Suprapubic skin (tissue), 4 donors: Measurements from ENCODE around the gene SYNDIG1.

Source experiments
- CTCF ChIP-seq, 2 donors: fragments of 200-600 bp in 1 of 2; fragments of 450-650 bp in 1 of 2; sonication (generic) in 1 of 2; IDR thresholded peaks; one replicate each; pipeline ENCODE4 v1.5.1; 2016 to 2019; ENCODE audit warnings: antibody characterized with exemption in 2 of 2, mild to moderate bottlenecking in 1 of 2, moderate library complexity in 1 of 2
- POLR2A ChIP-seq, 2 donors: fragments of 450-650 bp; IDR thresholded peaks; one replicate each; pipeline ENCODE4 v1.6.1; 2017; ENCODE audit warnings: antibody characterized with exemption in 2 of 2, mild to moderate bottlenecking in 2 of 2, moderate library complexity in 2 of 2
- POLR2AphosphoS5 ChIP-seq, 3 donors: sonication (generic); formaldehyde crosslinking; IDR thresholded peaks; one replicate each; pipeline ENCODE4 v1.6.1; 2017; ENCODE audit warnings: antibody characterized with exemption in 3 of 3

- no peak for TF ChIP-seq POLR2A (IDR thresholded peaks at IDR 0.05)
- TF ChIP-seq CTCF (IDR thresholded peaks at IDR 0.05), result no peak
- no peak for TF ChIP-seq POLR2AphosphoS5 (IDR thresholded peaks at IDR 0.05)
Observed at GRCh38 chr20:24629668-24630067, 160.2 kb downstream of the SYNDIG1 start.
